Cardiac fibroblast (primary cell): ENCODE results near the gene NRP1.
A peak's percentile ranks its signal among the peaks of the same experiment; 100 is the strongest.

Experiments used
- DNase-seq, 2 donors: peaks; one replicate each; pipeline versions ENCODE4 v3.0.0 to v3.0.0-alpha.2; 2010; ENCODE audit warnings: low read depth in 2 of 2
- H3K4me3 ChIP-seq, 2 donors: replicated peaks in 1 of 2; 1 replicate in 1 of 2; 2 replicates in 1 of 2; pipeline ENCODE4 v1.5.1; 2011; ENCODE audit warnings: low read depth in 2 of 2, low read length in 2 of 2, mild to moderate bottlenecking in 2 of 2, moderate library complexity in 1 of 2
- CTCF ChIP-seq: IDR thresholded peaks from one replicate; pipeline ENCODE4 v1.5.1; 2011; ENCODE audit warnings: low read depth, mild to moderate bottlenecking, low read length, inconsistent platforms

The NRP1 gene

GRCh38 chr10:33295851-33296250, 38.6 kb downstream of the NRP1 start:
- H3K4me3 ChIP-seq, result no peak overlapping the region
- TF ChIP-seq CTCF, result no peak
- DNase-seq, result no peak

- TF ChIP-seq CTCF, result no peak
- no peak for DNase-seq
Measured at GRCh38 chr10:33293531-33294170, 40.8 kb downstream of the NRP1 start.

GRCh38 chr10:33293076-33293475, 41.4 kb downstream of the NRP1 start:
- H3K4me3 ChIP-seq, result no peak overlapping the region
- no peak for DNase-seq
- TF ChIP-seq CTCF, result no peak

More at GRCh38 chr10:33293531-33294170, 40.8 kb downstream of the NRP1 start:
- H3K4me3 ChIP-seq, result no peak overlapping the region

- no peak for TF ChIP-seq CTCF
- H3K4me3 ChIP-seq, result no peak overlapping the region
- peak; percentile 70 to 78 for DNase-seq
Measured at GRCh38 chr10:33291053-33291592, 43.3 kb downstream of the NRP1 start.

- DNase-seq, result no peak
- H3K4me3 ChIP-seq, result no peak overlapping the region
- TF ChIP-seq CTCF, result no peak
Measured at GRCh38 chr10:33290321-33291052, 44.0 kb downstream of the NRP1 start.

GRCh38 chr10:33289776-33290175, 44.7 kb downstream of the NRP1 start:
- H3K4me3 ChIP-seq, result no peak overlapping the region
- DNase-seq, result no peak
- no peak for TF ChIP-seq CTCF
